ENCODE results near the gene PPIP5K1. TPM values are rescaled to one million over a fixed set of nuclear protein-coding genes. Genes with fewer than 3 reads are reported as not detected.

Gene PPIP5K1
- total RNA-seq, 2 experiments from 2014 or later: 42.5 to 48.3 TPM

- no peak for DNase-seq
- Mint-ChIP-seq H3K4me3 (no peak overlapping the region), H3K4me1 (ENCODE audit: low read depth) (peaks cover 18% of the 10 kb centered on the region), H3K27ac (no peak overlapping the region), H3K27me3 (ENCODE audit: low read depth) (peaks cover 5% of the 10 kb centered on the region), H3K9me3 (ENCODE audit: insufficient read depth) (no peaks in the 10 kb centered on the region), H3K36me3 (ENCODE audit: low read depth) (no peaks in the 10 kb centered on the region)
- ChIA-PET POLR2A (interaction anchor here (3.1 kb wide), 1 partner anchor 13 kb away, joined by 13 read pairs; no protein-coding TSS in a partner anchor), CTCF (interaction anchor here (2.5 kb wide), 1 partner anchor 13 kb away, joined by 10 read pairs; no protein-coding TSS in a partner anchor)
- no peak for ATAC-seq
Observed at GRCh38 chr15:43524254-43524845, 65.7 kb downstream of the PPIP5K1 start.

- no peak for DNase-seq
- no peak overlapping the region for H3K4me3 Mint-ChIP-seq
- POLR2A ChIA-PET: interaction anchor here (3.1 kb wide), 1 partner anchor 12 kb away, joined by 13 read pairs; no protein-coding TSS in a partner anchor
Observed at GRCh38 chr15:43523646-43524045, 66.4 kb downstream of the PPIP5K1 start.

GRCh38 chr15:43522247-43522646 lies 67.8 kb downstream of the PPIP5K1 start:
- Mint-ChIP-seq H3K27ac (no peak overlapping the region), H3K4me3 (no peak overlapping the region), H3K9me3 (ENCODE audit: insufficient read depth) (no peaks in the 10 kb centered on the region), H3K4me1 (ENCODE audit: low read depth) (peaks cover 34% of the 10 kb centered on the region), H3K36me3 (ENCODE audit: low read depth) (no peaks in the 10 kb centered on the region), H3K27me3 (ENCODE audit: low read depth) (peaks cover 21% of the 10 kb centered on the region)
- ATAC-seq: no peak
- POLR2A ChIA-PET: interaction anchor here (3.1 kb wide), 1 partner anchor 11 kb away, joined by 13 read pairs; no protein-coding TSS in a partner anchor
- CTCF ChIA-PET: interaction anchor here (1.5 to 2.5 kb wide), 2 partner anchors 8 to 11 kb away, joined by 5 to 10 read pairs; no protein-coding TSS in a partner anchor
- DNase-seq: no peak

More at GRCh38 chr15:43523646-43524045, 66.4 kb downstream of the PPIP5K1 start:
- Mint-ChIP-seq H3K36me3 (ENCODE audit: low read depth) (no peaks in the 10 kb centered on the region), H3K4me1 (ENCODE audit: low read depth) (peaks cover 22% of the 10 kb centered on the region), H3K9me3 (ENCODE audit: insufficient read depth) (no peaks in the 10 kb centered on the region), H3K27ac (peak overlapping the region; percentile 45), H3K27me3 (ENCODE audit: low read depth) (peaks cover 10% of the 10 kb centered on the region)
- CTCF ChIA-PET: interaction anchor here (0.9 to 2.5 kb wide), 2 partner anchors 12 to 40 kb away, joined by 3 to 10 read pairs; no protein-coding TSS in a partner anchor
- no peak for ATAC-seq

GRCh38 chr15:43521419-43521818 lies 68.6 kb downstream of the PPIP5K1 start:
- H3K9me3 Mint-ChIP-seq (ENCODE audit: insufficient read depth): no peaks in the 10 kb centered on the region
- H3K27ac Mint-ChIP-seq: no peak overlapping the region
- ChIA-PET POLR2A (interaction anchor here (3.1 kb wide), 1 partner anchor 10 kb away, joined by 13 read pairs; no protein-coding TSS in a partner anchor), CTCF (interaction anchor here (1.0 kb wide), 1 partner anchor 80 kb away, joined by 4 read pairs; no protein-coding TSS in a partner anchor)
- H3K27me3 Mint-ChIP-seq (ENCODE audit: low read depth): peaks cover 26% of the 10 kb centered on the region
- H3K4me1 Mint-ChIP-seq (ENCODE audit: low read depth): peaks cover 39% of the 10 kb centered on the region
- DNase-seq (no peak), ATAC-seq (no peak)
- no peak overlapping the region for H3K4me3 Mint-ChIP-seq
- no peaks in the 10 kb centered on the region for H3K36me3 Mint-ChIP-seq (ENCODE audit: low read depth)

- ChIA-PET POLR2A (no interaction called here), CTCF (interaction anchor here (0.6 kb wide), 1 partner anchor 164 kb away, joined by 5 read pairs; no protein-coding TSS in a partner anchor)
- H3K36me3 Mint-ChIP-seq (ENCODE audit: low read depth): no peaks in the 10 kb centered on the region
- H3K4me1 Mint-ChIP-seq (ENCODE audit: low read depth): peaks cover 39% of the 10 kb centered on the region
- no peak for ATAC-seq
- H3K27me3 Mint-ChIP-seq (ENCODE audit: low read depth): peaks cover 35% of the 10 kb centered on the region
- no peak overlapping the region for H3K27ac Mint-ChIP-seq
- DNase-seq: no peak
- H3K9me3 Mint-ChIP-seq (ENCODE audit: insufficient read depth): no peaks in the 10 kb centered on the region
- H3K4me3 Mint-ChIP-seq: no peak overlapping the region
Observed at GRCh38 chr15:43520138-43520537, 69.9 kb downstream of the PPIP5K1 start.

GRCh38 chr15:43519196-43519595 lies 70.8 kb downstream of the PPIP5K1 start:
- H3K4me3 Mint-ChIP-seq: no peak overlapping the region
- CTCF ChIA-PET: no interaction called here
- peaks cover 40% of the 10 kb centered on the region for H3K4me1 Mint-ChIP-seq (ENCODE audit: low read depth)
- H3K9me3 Mint-ChIP-seq (ENCODE audit: insufficient read depth): no peaks in the 10 kb centered on the region
- ATAC-seq (no peak), DNase-seq (no peak)
- no peaks in the 10 kb centered on the region for H3K36me3 Mint-ChIP-seq (ENCODE audit: low read depth)
- peaks cover 35% of the 10 kb centered on the region for H3K27me3 Mint-ChIP-seq (ENCODE audit: low read depth)
- POLR2A ChIA-PET: no interaction called here
- no peak overlapping the region for H3K27ac Mint-ChIP-seq

- DNase-seq (no peak), ATAC-seq (no peak)
- H3K27ac Mint-ChIP-seq: no peak overlapping the region
- peaks cover 49% of the 10 kb centered on the region for H3K4me1 Mint-ChIP-seq (ENCODE audit: low read depth)
- peaks cover 35% of the 10 kb centered on the region for H3K27me3 Mint-ChIP-seq (ENCODE audit: low read depth)
- ChIA-PET POLR2A (no interaction called here), CTCF (no interaction called here)
- peak overlapping the region; percentile 45 for H3K4me3 Mint-ChIP-seq
- no peaks in the 10 kb centered on the region for H3K9me3 Mint-ChIP-seq (ENCODE audit: insufficient read depth)
- H3K36me3 Mint-ChIP-seq (ENCODE audit: low read depth): no peaks in the 10 kb centered on the region
Observed at GRCh38 chr15:43518197-43518761, 71.7 kb downstream of the PPIP5K1 start.

- peaks cover 1% of the 10 kb centered on the region for H3K36me3 Mint-ChIP-seq (ENCODE audit: low read depth)
- H3K27ac Mint-ChIP-seq: no peak within 1 kb of the TSS
- ChIA-PET CTCF (no interaction called here), POLR2A (no interaction called here)
- DNase-seq (no peak), ATAC-seq (no peak)
- H3K4me3 Mint-ChIP-seq: peak within 1 kb of the TSS; percentile 45
- H3K27me3 Mint-ChIP-seq (ENCODE audit: low read depth): peaks cover 36% of the 10 kb centered on the region
- H3K4me1 Mint-ChIP-seq (ENCODE audit: low read depth): peaks cover 54% of the 10 kb centered on the region
- H3K9me3 Mint-ChIP-seq (ENCODE audit: insufficient read depth): no peaks in the 10 kb centered on the region
Observed at GRCh38 chr15:43517354-43518196, 72.4 kb downstream of the PPIP5K1 start, which contains the start of gene MAP1A. Gene MAP1A (plus strand): TSS chr15:43517608. CDS start chr15:43521474, 3,866 bp downstream.

- DNase-seq: no peak
- peaks cover 5% of the 10 kb centered on the region for H3K36me3 Mint-ChIP-seq (ENCODE audit: low read depth)
- ATAC-seq: no peak
- no peak overlapping the region for H3K27ac Mint-ChIP-seq
- H3K9me3 Mint-ChIP-seq (ENCODE audit: insufficient read depth): no peaks in the 10 kb centered on the region
- peaks cover 41% of the 10 kb centered on the region for H3K27me3 Mint-ChIP-seq (ENCODE audit: low read depth)
- CTCF ChIA-PET: no interaction called here
- no peak overlapping the region for H3K4me3 Mint-ChIP-seq
- POLR2A ChIA-PET: no interaction called here
- H3K4me1 Mint-ChIP-seq (ENCODE audit: low read depth): peaks cover 61% of the 10 kb centered on the region
Observed at GRCh38 chr15:43516801-43517353, 73.1 kb downstream of the PPIP5K1 start.

GRCh38 chr15:43516185-43516584 lies 73.8 kb downstream of the PPIP5K1 start:
- Mint-ChIP-seq H3K9me3 (ENCODE audit: insufficient read depth) (no peaks in the 10 kb centered on the region), H3K4me3 (no peak overlapping the region), H3K36me3 (ENCODE audit: low read depth) (peaks cover 5% of the 10 kb centered on the region), H3K27me3 (ENCODE audit: low read depth) (peaks cover 42% of the 10 kb centered on the region), H3K27ac (no peak overlapping the region), H3K4me1 (ENCODE audit: low read depth) (peaks cover 68% of the 10 kb centered on the region)
- POLR2A ChIA-PET: no interaction called here
- CTCF ChIA-PET: interaction anchor here (0.9 to 1.0 kb wide), 2 partner anchors 75 to 144 kb away, joined by 3 read pairs; no protein-coding TSS in a partner anchor
- ATAC-seq (no peak), DNase-seq (no peak)

- POLR2A ChIA-PET: no interaction called here
- DNase-seq: no peak
- H3K9me3 Mint-ChIP-seq (ENCODE audit: insufficient read depth): no peaks in the 10 kb centered on the region
- no peak overlapping the region for H3K4me3 Mint-ChIP-seq
- peaks cover 42% of the 10 kb centered on the region for H3K27me3 Mint-ChIP-seq (ENCODE audit: low read depth)
- H3K4me1 Mint-ChIP-seq (ENCODE audit: low read depth): peaks cover 72% of the 10 kb centered on the region
- ATAC-seq: no peak
- H3K27ac Mint-ChIP-seq: no peak overlapping the region
- H3K36me3 Mint-ChIP-seq (ENCODE audit: low read depth): peaks cover 5% of the 10 kb centered on the region
- CTCF ChIA-PET: interaction anchor here (0.9 to 4.1 kb wide), 8 partner anchors 13 to 144 kb away, joined by 3 to 27 read pairs (median 8); partner anchors contain the start of gene TP53BP1
Observed at GRCh38 chr15:43515741-43516140, 74.3 kb downstream of the PPIP5K1 start.
